Tibial nerve (tissue), 3 donors: ENCODE data around the gene LEMD2.

ENCODE experiments used
- POLR2A ChIP-seq, 2 donors: fragments of 450-650 bp; IDR thresholded peaks; one replicate each; pipeline ENCODE4 v1.6.1; 2017; ENCODE audit warnings: antibody characterized with exemption in 2 of 2, mild to moderate bottlenecking in 2 of 2, moderate library complexity in 2 of 2
- TF ChIP-seq, protein P1 (sequence below), 5 experiments: fragments of 200-600 bp in 3 of 5; fragments of 450-650 bp in 2 of 5; sonication (generic) in 3 of 5; IDR thresholded peaks; one replicate each; pipeline ENCODE4 v1.5.1; 2016 to 2019; ENCODE audit warnings: antibody characterized with exemption in 5 of 5, mild to moderate bottlenecking in 3 of 5, moderate library complexity in 2 of 5

DNA sequence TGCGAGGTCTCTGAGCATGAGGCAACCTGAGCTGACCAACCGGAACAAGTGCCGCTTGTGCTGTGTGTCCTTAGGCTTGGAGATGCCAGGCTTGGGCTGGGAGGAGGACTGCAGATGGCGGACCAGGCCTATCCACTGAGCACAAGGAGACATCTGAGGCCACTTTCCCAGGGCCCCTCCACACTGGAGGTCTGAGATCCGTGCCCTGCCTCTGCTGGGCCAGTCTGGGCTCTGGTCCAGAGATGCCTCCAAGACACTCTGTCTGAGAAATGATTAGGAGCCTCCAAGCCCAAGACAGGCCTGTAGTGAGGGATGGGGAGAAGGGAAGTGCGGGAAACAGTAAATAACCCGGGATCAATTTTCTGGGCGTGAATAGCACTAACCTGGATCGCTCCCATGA is 17.9 kb upstream of the LEMD2 start:
- TF ChIP-seq, protein P1, sequence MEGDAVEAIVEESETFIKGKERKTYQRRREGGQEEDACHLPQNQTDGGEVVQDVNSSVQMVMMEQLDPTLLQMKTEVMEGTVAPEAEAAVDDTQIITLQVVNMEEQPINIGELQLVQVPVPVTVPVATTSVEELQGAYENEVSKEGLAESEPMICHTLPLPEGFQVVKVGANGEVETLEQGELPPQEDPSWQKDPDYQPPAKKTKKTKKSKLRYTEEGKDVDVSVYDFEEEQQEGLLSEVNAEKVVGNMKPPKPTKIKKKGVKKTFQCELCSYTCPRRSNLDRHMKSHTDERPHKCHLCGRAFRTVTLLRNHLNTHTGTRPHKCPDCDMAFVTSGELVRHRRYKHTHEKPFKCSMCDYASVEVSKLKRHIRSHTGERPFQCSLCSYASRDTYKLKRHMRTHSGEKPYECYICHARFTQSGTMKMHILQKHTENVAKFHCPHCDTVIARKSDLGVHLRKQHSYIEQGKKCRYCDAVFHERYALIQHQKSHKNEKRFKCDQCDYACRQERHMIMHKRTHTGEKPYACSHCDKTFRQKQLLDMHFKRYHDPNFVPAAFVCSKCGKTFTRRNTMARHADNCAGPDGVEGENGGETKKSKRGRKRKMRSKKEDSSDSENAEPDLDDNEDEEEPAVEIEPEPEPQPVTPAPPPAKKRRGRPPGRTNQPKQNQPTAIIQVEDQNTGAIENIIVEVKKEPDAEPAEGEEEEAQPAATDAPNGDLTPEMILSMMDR (IDR thresholded peaks at IDR 0.05): no peak
- TF ChIP-seq POLR2A (IDR thresholded peaks at IDR 0.05): no peak
